Hepatocyte (in vitro differentiated cells): ENCODE measurements around the gene LILRB5. TPM values are rescaled to one million over a fixed set of nuclear protein-coding genes. Genes with fewer than 3 reads are reported as not detected.
"Not testable (repeated sequence)": the region's sequence is repeated elsewhere in the genome, so short reads cannot be mapped to it uniquely, and the experiment has no call there.

ENCODE experiments used
- DNase-seq: peaks from one replicate; pipeline ENCODE4 v3.0.0-alpha.2; 2016; ENCODE audit warnings: low spot score
- H2AFZ ChIP-seq: fragments of 200-600 bp; sonication (generic); 2 replicates; pipeline ENCODE4 v1.6.0; 2016; ENCODE audit warnings: antibody characterized with exemption, mild to moderate bottlenecking
- H3K27ac ChIP-seq: fragments of 200-600 bp; sonication (generic); 2 replicates; pipeline ENCODE4 v1.5.1; 2016; ENCODE audit warnings: mild to moderate bottlenecking
- H3K27me3 ChIP-seq: fragments of 200-600 bp; sonication (generic); 2 replicates; pipeline ENCODE4 v1.6.1; 2016
- H3K36me3 ChIP-seq: fragments of 200-600 bp; sonication (generic); replicated peaks from 2 replicates; pipeline ENCODE4 v1.5.1; 2016; ENCODE audit warnings: low read depth; ENCODE audit not compliant: insufficient read depth
- H3K4me1 ChIP-seq: fragments of 200-600 bp; sonication (generic); 2 replicates; pipeline ENCODE4 v1.5.1; 2016; ENCODE audit warnings: mild to moderate bottlenecking, moderate library complexity; ENCODE audit not compliant: insufficient read depth
- H3K4me2 ChIP-seq: fragments of 200-600 bp; sonication (generic); 2 replicates; pipeline ENCODE4 v1.6.0; 2016
- H3K4me3 ChIP-seq: fragments of 200-600 bp; sonication (generic); 2 replicates; pipeline ENCODE4 v1.5.1; 2016; ENCODE audit warnings: mild to moderate bottlenecking
- H3K79me2 ChIP-seq: fragments of 200-600 bp; sonication (generic); 2 replicates; pipeline ENCODE4 v1.6.0; 2017; ENCODE audit warnings: mild to moderate bottlenecking
- H3K9me2 ChIP-seq: fragments of 200-600 bp; sonication (generic); replicated peaks from 2 replicates; pipeline ENCODE4 v1.6.0; 2017; ENCODE audit warnings: mild to moderate bottlenecking; ENCODE audit not compliant: insufficient read depth
- H3K9me3 ChIP-seq: fragments of 200-600 bp; sonication (generic); 2 replicates; pipeline ENCODE4 v1.5.1; 2016; ENCODE audit warnings: low read depth, mild to moderate bottlenecking
- H4K20me1 ChIP-seq: fragments of 200-600 bp; sonication (generic); 2 replicates; pipeline ENCODE4 v1.6.0; 2016; ENCODE audit warnings: mild to moderate bottlenecking; ENCODE audit not compliant: insufficient read depth, poor library complexity, severe bottlenecking
- EZH2 ChIP-seq: fragments of 200-600 bp; sonication (generic); IDR thresholded peaks from 2 replicates; pipeline ENCODE4 v1.6.1; 2016; ENCODE audit warnings: antibody characterized with exemption, mild to moderate bottlenecking, borderline replicate concordance
- EZH2phosphoT487 ChIP-seq: fragments of 200-600 bp; sonication (generic); IDR thresholded peaks from one replicate; pipeline ENCODE4 v1.6.1; 2018; ENCODE audit warnings: antibody characterized with exemption, mild to moderate bottlenecking, low read depth, moderate library complexity; ENCODE audit not compliant: unreplicated experiment, severe bottlenecking
- WGBS: methylation state at CpG from one replicate; pipeline ENCODE4 v1.1.6; 2016; ENCODE audit warnings: low lambda C conversion rate; ENCODE audit errors: missing lambda C conversion rate; 5-methylcytosine and 5-hydroxymethylcytosine counted together
- polyA plus RNA-seq: library from polyadenylated mRNA; unstranded; fragments of >200 nt; fragmentation: Nextera tagmentation; extraction: Ambion mirVana; gene quantifications from 2 replicates; pipeline ENCODE4 v1.2.1, GENCODE V29; 2016
- total RNA-seq: library from RNA; depleted of rRNA; stranded (reverse); fragments of >200 nt; gene quantifications from 2 replicates; pipeline ENCODE4 v1.2.3, GENCODE V29; 2014
- TF ChIP-seq, protein P1 (sequence below): fragments of 200-600 bp; sonication (generic); IDR thresholded peaks from 2 replicates; pipeline ENCODE4 v1.5.1; 2016; ENCODE audit warnings: antibody characterized with exemption, mild to moderate bottlenecking; ENCODE audit not compliant: poor library complexity

LILRB5 gene
- total and polyA plus RNA-seq, 2 experiments from 2014 or later, result 0.80 to 1.6 TPM

DNA sequence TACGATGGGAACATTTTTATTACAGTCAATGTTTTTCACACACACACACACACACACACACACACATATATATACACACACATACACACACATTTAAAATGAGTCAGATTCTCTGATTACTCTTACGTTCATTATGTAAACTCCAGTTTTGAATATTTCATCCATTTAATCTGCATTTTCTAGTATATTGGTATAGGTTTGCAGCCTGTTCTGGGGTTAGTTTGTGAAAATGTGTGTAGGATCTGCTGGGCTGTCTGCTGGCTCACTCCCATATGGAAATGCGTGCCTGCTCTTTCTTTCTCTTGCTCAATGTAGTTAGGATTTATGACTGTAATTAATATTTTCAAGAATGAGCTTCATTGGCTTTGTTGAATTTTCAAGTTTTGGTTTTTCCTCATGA is 16.7 kb upstream of the LILRB5 start:
- H3K9me2 ChIP-seq, result no peaks in the 10 kb centered on the region
- no peak overlapping the region for H3K27ac ChIP-seq
- H3K4me3 ChIP-seq, result no peak overlapping the region
- DNase-seq, result no peak
- no peaks in the 10 kb centered on the region for H3K79me2 ChIP-seq
- H3K36me3 ChIP-seq, result no peaks in the 10 kb centered on the region
- no peak for TF ChIP-seq EZH2
- TF ChIP-seq EZH2phosphoT487, result no peak
- TF ChIP-seq, protein P1, sequence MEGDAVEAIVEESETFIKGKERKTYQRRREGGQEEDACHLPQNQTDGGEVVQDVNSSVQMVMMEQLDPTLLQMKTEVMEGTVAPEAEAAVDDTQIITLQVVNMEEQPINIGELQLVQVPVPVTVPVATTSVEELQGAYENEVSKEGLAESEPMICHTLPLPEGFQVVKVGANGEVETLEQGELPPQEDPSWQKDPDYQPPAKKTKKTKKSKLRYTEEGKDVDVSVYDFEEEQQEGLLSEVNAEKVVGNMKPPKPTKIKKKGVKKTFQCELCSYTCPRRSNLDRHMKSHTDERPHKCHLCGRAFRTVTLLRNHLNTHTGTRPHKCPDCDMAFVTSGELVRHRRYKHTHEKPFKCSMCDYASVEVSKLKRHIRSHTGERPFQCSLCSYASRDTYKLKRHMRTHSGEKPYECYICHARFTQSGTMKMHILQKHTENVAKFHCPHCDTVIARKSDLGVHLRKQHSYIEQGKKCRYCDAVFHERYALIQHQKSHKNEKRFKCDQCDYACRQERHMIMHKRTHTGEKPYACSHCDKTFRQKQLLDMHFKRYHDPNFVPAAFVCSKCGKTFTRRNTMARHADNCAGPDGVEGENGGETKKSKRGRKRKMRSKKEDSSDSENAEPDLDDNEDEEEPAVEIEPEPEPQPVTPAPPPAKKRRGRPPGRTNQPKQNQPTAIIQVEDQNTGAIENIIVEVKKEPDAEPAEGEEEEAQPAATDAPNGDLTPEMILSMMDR, result no peak
- no peaks in the 10 kb centered on the region for H3K4me1 ChIP-seq
- H3K4me2 ChIP-seq, result no peak overlapping the region
- no peak overlapping the region for H2AFZ ChIP-seq
- 80% methylated on average over 3 of the region's 3 CpGs for WGBS
- no peaks in the 10 kb centered on the region for H3K9me3 ChIP-seq
- H4K20me1 ChIP-seq, result no peaks in the 10 kb centered on the region
- H3K27me3 ChIP-seq, result no peaks in the 10 kb centered on the region

GRCh38 chr19:54272181-54272580 is 15.1 kb upstream of the LILRB5 start:
- not testable (repeated sequence) for H4K20me1 ChIP-seq, H3K79me2 ChIP-seq, H3K4me3 ChIP-seq, H3K27ac ChIP-seq, H2AFZ ChIP-seq, H3K9me2 ChIP-seq, DNase-seq, H3K4me2 ChIP-seq, H3K4me1 ChIP-seq, H3K9me3 ChIP-seq, H3K27me3 ChIP-seq, H3K36me3 ChIP-seq
- 78% methylated on average over 5 of the region's 5 CpGs for WGBS

- H3K79me2 ChIP-seq, H3K27ac ChIP-seq: not testable (repeated sequence)
- WGBS, result 69% methylated on average over 4 of the region's 4 CpGs
These were observed 14.5 kb upstream of the LILRB5 start for GRCh38 chr19:54271587-54271986.

GRCh38 chr19:54271106-54271505 is 14.0 kb upstream of the LILRB5 start:
- no peaks in the 10 kb centered on the region for H3K4me1 ChIP-seq
- H3K27me3 ChIP-seq, result peaks cover 4% of the 10 kb centered on the region
- WGBS, result 83% methylated on average over 8 of the region's 8 CpGs
- TF ChIP-seq, protein P1, result no peak
- TF ChIP-seq EZH2phosphoT487, result no peak
- no peak for TF ChIP-seq EZH2
- no peak overlapping the region for H2AFZ ChIP-seq
- H3K9me2 ChIP-seq, result no peaks in the 10 kb centered on the region
- no peaks in the 10 kb centered on the region for H3K9me3 ChIP-seq
- no peak overlapping the region for H3K27ac ChIP-seq
- H3K79me2 ChIP-seq, result no peaks in the 10 kb centered on the region
- no peaks in the 10 kb centered on the region for H3K36me3 ChIP-seq
- no peak overlapping the region for H3K4me2 ChIP-seq
- DNase-seq, result no peak
- no peak overlapping the region for H3K4me3 ChIP-seq
- H4K20me1 ChIP-seq, result no peaks in the 10 kb centered on the region

More at GRCh38 chr19:54271587-54271986, 14.5 kb upstream of the LILRB5 start:
- H2AFZ ChIP-seq, H3K9me3 ChIP-seq, H3K36me3 ChIP-seq, H3K9me2 ChIP-seq, H3K27me3 ChIP-seq, H3K4me1 ChIP-seq, H3K4me3 ChIP-seq, DNase-seq, H3K4me2 ChIP-seq, H4K20me1 ChIP-seq: not testable (repeated sequence)

- no peak for DNase-seq
These were observed 11.9 kb upstream of the LILRB5 start for GRCh38 chr19:54268936-54269335.

More at GRCh38 chr19:54268936-54269335, 11.9 kb upstream of the LILRB5 start:
- H3K36me3 ChIP-seq, result no peaks in the 10 kb centered on the region
- no peaks in the 10 kb centered on the region for H4K20me1 ChIP-seq
- peaks cover 4% of the 10 kb centered on the region for H3K27me3 ChIP-seq
- no peaks in the 10 kb centered on the region for H3K9me2 ChIP-seq
- H3K4me2 ChIP-seq, result no peak overlapping the region
- no peaks in the 10 kb centered on the region for H3K4me1 ChIP-seq
- WGBS, result 49% methylated on average over 2 of the region's 2 CpGs
- no peaks in the 10 kb centered on the region for H3K79me2 ChIP-seq
- no peak overlapping the region for H3K4me3 ChIP-seq
- no peaks in the 10 kb centered on the region for H3K9me3 ChIP-seq
- no peak overlapping the region for H3K27ac ChIP-seq
- no peak overlapping the region for H2AFZ ChIP-seq
- TF ChIP-seq, protein P1, result no peak
- TF ChIP-seq EZH2phosphoT487 (no peak), EZH2 (no peak)
